Endodermal cell (in vitro differentiated cells): Measurements from ENCODE around the gene DUSP7. TPM values are rescaled to one million over a fixed set of nuclear protein-coding genes. Genes with fewer than 3 reads are reported as not detected.

Source experiments
- DNase-seq: peaks from one replicate; pipeline ENCODE4 v3.0.0-alpha.2; 2017
- H3K27ac ChIP-seq: 2 replicates; pipeline ENCODE4 v1.5.1; 2013; ENCODE audit warnings: mild to moderate bottlenecking, low read depth, low read length, moderate library complexity
- H3K27me3 ChIP-seq: 2 replicates; pipeline ENCODE4 v1.6.1; 2013; ENCODE audit warnings: mild to moderate bottlenecking, low read length, moderate library complexity; ENCODE audit not compliant: insufficient read depth, control insufficient read depth, poor library complexity, severe bottlenecking
- H3K36me3 ChIP-seq: 2 replicates; pipeline ENCODE4 v1.7.0; 2013; ENCODE audit warnings: mild to moderate bottlenecking, low read length, moderate library complexity; ENCODE audit not compliant: control insufficient read depth, insufficient read depth
- H3K4me1 ChIP-seq: one replicate; pipeline ENCODE4 v1.7.0; 2013; ENCODE audit warnings: low read length; ENCODE audit not compliant: control insufficient read depth, insufficient read depth
- H3K4me3 ChIP-seq: 2 replicates; pipeline ENCODE4 v1.5.1; 2013; ENCODE audit warnings: mild to moderate bottlenecking, low read length, moderate library complexity
- H3K9ac ChIP-seq: 2 replicates; pipeline ENCODE4 v1.6.1; 2013; ENCODE audit warnings: mild to moderate bottlenecking, low read length, moderate library complexity; ENCODE audit not compliant: poor library complexity, severe bottlenecking; ENCODE audit errors: extremely low read depth
- H3K9me3 ChIP-seq: 2 replicates; pipeline ENCODE4 v1.6.1; 2013; ENCODE audit warnings: mild to moderate bottlenecking, low read length, moderate library complexity; ENCODE audit not compliant: control insufficient read depth
- H3K27ac Mint-ChIP-seq: 2 replicates; pipeline ENCODE4 v1.8.0; 2020; ENCODE audit warnings: mixed read lengths
- H3K27me3 Mint-ChIP-seq: 2 replicates; pipeline ENCODE4 v1.8.0; 2021; ENCODE audit warnings: mild to moderate bottlenecking, mixed read lengths; ENCODE audit not compliant: insufficient read depth
- H3K36me3 Mint-ChIP-seq: 2 replicates; pipeline ENCODE4 v1.8.0; 2020; ENCODE audit warnings: low read depth, mixed read lengths
- H3K4me1 Mint-ChIP-seq: 2 replicates; pipeline ENCODE4 v1.8.0; 2020; ENCODE audit warnings: mixed read lengths
- H3K4me3 Mint-ChIP-seq: 2 replicates; pipeline ENCODE4 v1.8.0; 2020; ENCODE audit warnings: mild to moderate bottlenecking, moderate library complexity, mixed read lengths
- H3K9me3 Mint-ChIP-seq: 2 replicates; pipeline ENCODE4 v1.8.0; 2020; ENCODE audit warnings: mild to moderate bottlenecking, mixed read lengths
- WGBS, 2 experiments: methylation state at CpG; one replicate each; pipeline versions ENCODE4 v1.1.5 to v1.1.7; 2013; ENCODE audit warnings: missing lambda C conversion rate in 2 of 2, mixed read lengths in 1 of 2; ENCODE audit not compliant: insufficient coverage in 1 of 2, insufficient read length in 1 of 2; 5-methylcytosine and 5-hydroxymethylcytosine counted together
- total RNA-seq, 2 donors: library from RNA; stranded (reverse); fragmentation: NEBNext Ultra II Directional in 1 of 2; extraction: Animal tissue kit (Norgen Biotek cat#: 25700) in 1 of 2; gene quantifications; 2 replicates in 1 of 2; 3 replicates in 1 of 2; pipeline ENCODE4 v1.2.1, GENCODE V29; 2021
- TF ChIP-seq, protein P1 (sequence below): fragments of 200-600 bp; sonication (generic); conservative IDR thresholded peaks from 2 replicates; pipeline ENCODE4 v1.5.0; 2021; ENCODE audit warnings: antibody characterized with exemption, mild to moderate bottlenecking

DUSP7 gene
- total RNA-seq, 2 donors from 2014 or later, result 14.2 to 16.7 TPM

DNA sequence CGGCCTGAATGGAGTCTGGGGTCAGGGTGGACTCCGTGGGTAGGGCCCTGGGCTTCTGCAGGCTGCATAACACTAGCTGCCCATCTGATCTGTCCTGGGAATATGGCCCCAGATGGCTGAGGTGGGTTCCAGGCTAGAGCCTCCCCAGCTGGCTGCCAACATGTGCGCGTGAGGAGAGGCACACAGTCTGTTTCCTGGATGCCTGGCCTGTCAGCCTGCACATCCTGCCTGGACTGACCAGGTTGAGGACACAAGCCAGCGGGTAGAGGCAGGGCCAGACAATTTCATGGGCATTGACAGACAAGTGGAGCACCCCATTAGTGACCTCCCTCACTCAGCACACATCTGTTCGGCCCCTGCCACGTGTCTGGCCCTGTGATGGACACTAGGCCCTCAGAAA is 30.9 kb downstream of the DUSP7 start:
- no peak overlapping the region for H3K9ac ChIP-seq
- H3K9me3 Mint-ChIP-seq, result no peaks in the 10 kb centered on the region

DNA sequence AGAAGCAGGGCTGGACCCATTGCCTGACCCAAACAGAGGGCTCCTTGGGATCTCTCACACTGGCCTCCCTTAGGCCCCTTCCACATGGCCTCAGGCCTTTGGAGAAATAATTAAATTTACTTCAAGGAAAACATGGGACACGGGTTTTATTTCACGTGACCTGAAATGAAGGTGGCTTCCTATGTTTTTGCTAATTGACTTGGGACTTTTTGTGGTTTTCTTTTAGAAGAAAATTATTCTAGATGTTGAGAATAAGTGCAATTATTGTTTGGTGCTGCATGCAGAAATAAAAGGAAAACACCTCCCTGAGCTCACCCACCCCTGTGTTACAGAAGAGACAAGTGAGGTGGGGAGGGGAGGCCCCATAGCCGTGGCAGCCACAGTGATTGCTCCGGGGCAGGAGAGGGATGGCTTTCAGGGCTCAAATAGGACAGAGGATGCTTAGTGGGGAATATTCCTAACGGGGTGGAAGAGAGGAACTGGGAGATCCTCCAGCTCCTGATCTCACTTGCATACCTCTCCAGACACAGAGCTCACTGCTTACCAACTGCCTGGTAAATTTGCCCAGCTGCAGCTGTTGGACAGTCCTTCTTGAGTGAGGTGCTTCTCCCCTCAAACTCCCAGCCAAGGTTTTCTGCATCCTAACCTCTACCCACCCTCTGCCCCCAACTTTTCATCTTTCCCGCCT is 31.5 kb downstream of the DUSP7 start:
- no peak overlapping the region for H3K27ac Mint-ChIP-seq
- TF ChIP-seq, protein P1, sequence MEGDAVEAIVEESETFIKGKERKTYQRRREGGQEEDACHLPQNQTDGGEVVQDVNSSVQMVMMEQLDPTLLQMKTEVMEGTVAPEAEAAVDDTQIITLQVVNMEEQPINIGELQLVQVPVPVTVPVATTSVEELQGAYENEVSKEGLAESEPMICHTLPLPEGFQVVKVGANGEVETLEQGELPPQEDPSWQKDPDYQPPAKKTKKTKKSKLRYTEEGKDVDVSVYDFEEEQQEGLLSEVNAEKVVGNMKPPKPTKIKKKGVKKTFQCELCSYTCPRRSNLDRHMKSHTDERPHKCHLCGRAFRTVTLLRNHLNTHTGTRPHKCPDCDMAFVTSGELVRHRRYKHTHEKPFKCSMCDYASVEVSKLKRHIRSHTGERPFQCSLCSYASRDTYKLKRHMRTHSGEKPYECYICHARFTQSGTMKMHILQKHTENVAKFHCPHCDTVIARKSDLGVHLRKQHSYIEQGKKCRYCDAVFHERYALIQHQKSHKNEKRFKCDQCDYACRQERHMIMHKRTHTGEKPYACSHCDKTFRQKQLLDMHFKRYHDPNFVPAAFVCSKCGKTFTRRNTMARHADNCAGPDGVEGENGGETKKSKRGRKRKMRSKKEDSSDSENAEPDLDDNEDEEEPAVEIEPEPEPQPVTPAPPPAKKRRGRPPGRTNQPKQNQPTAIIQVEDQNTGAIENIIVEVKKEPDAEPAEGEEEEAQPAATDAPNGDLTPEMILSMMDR, result no peak
- Histone ChIP-seq H3K36me3 (no peaks in the 10 kb centered on the region), H3K27me3 (no peaks in the 10 kb centered on the region), H3K4me1 (no peaks in the 10 kb centered on the region), H3K4me3 (no peak overlapping the region), H3K9ac (no peak overlapping the region), H3K9me3 (no peaks in the 10 kb centered on the region), H3K27ac (no peak overlapping the region)
- peaks cover 5% of the 10 kb centered on the region for H3K4me1 Mint-ChIP-seq
- H3K4me3 Mint-ChIP-seq, result no peak overlapping the region
- H3K9me3 Mint-ChIP-seq, result no peaks in the 10 kb centered on the region
- H3K27me3 Mint-ChIP-seq, result no peaks in the 10 kb centered on the region
- WGBS, 2 experiments, result 92 to 93% methylated on average over 2 to 6 of the region's 6 CpGs
- DNase-seq, result no peak
- no peaks in the 10 kb centered on the region for H3K36me3 Mint-ChIP-seq

More for the DNA sequence above, 30.9 kb downstream of the DUSP7 start:
- TF ChIP-seq, protein P1, result no peak
- Histone ChIP-seq H3K9me3 (no peaks in the 10 kb centered on the region), H3K4me3 (no peak overlapping the region), H3K36me3 (no peaks in the 10 kb centered on the region), H3K27me3 (no peaks in the 10 kb centered on the region), H3K27ac (peak overlapping the region; percentile 7), H3K4me1 (no peaks in the 10 kb centered on the region)
- no peaks in the 10 kb centered on the region for H3K36me3 Mint-ChIP-seq
- H3K4me3 Mint-ChIP-seq, result no peak overlapping the region
- DNase-seq, result no peak
- H3K4me1 Mint-ChIP-seq, result peaks cover 5% of the 10 kb centered on the region
- no peak overlapping the region for H3K27ac Mint-ChIP-seq
- WGBS, 2 experiments, result 92 to 95% methylated on average over 4 to 7 of the region's 7 CpGs
- H3K27me3 Mint-ChIP-seq, result no peaks in the 10 kb centered on the region

DNA sequence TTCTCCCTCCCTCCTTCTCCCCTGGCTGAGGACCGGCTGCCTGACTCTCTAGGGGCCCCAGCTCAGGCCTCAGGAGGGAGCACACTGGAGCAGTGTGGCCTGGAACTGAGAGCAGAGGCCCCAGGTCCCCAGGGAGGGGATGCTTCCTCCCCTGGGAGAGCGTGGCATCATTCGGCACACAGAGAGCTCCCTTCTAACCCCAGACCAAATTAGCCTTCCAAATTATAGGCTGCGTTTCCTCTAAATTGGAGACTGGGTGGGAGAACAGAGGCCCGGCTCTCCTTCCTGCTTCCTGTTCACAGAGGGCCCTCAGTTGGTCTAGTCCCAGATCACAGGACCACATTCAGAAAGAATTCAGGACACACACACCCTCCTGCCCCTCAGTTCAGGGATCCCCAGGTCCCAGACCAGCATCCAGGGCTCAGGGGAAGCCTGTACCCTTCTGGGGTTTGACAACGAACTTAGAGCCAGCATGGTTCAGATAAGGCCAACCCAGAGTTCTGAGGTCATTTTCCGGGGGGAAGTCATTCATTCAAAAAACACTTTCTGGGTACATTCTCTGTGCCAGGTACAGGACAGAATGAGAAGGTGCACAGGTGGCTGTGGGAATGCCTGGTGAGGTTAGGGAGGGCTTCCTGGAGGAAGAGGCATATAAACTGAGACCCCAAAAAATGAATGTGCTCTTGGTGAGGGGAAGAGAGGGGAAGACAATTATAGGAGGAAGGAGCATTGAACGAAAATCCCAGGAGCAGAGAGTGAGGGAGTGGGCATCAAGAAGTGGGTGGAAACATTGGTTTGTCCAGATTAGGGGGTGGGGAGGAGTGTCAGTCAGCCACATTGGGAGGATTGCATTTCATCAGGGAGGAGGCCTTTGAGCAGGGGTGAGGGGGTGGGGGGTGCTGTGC is 32.3 kb downstream of the DUSP7 start:
- WGBS, 2 experiments, result 91 to 93% methylated on average over 5 to 8 of the region's 8 CpGs
- Histone ChIP-seq H3K9ac (no peak overlapping the region), H3K36me3 (no peaks in the 10 kb centered on the region), H3K27ac (no peak overlapping the region), H3K27me3 (no peaks in the 10 kb centered on the region), H3K4me3 (no peak overlapping the region), H3K4me1 (no peaks in the 10 kb centered on the region), H3K9me3 (no peaks in the 10 kb centered on the region)
- Mint-ChIP-seq H3K9me3 (no peaks in the 10 kb centered on the region), H3K27me3 (no peaks in the 10 kb centered on the region), H3K4me1 (peaks cover 5% of the 10 kb centered on the region), H3K27ac (no peak overlapping the region), H3K4me3 (no peak overlapping the region), H3K36me3 (no peaks in the 10 kb centered on the region)
- TF ChIP-seq, protein P1, result no peak
- no peak for DNase-seq
